ENCODE data around the gene TTC7B.

The TTC7B gene

DNA sequence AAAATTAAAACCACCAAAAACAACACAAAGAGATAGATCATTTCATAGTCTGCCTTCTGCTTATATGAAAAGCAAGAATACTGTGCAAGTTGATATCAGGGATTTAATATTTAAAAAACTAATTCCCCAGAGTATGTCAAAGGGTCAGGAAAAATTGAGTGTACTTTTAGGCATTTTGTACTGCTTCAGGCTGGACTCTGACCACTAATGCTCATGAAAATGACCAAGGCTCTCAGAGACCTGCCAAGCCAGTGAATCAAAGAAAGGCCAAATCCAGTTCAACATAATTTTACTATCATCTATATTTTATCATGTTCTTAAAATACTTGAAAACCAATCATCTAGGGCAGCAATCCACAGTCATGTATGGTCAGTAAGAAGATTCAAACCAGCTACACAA, 66.0 kb downstream of the TTC7B start:
- H3K27ac ChIP-seq (ENCODE audit: low read depth, low read length), result no peak overlapping the region
- H3K79me2 ChIP-seq (ENCODE audit: insufficient read depth, low read length), result no peaks in the 10 kb centered on the region
- H4K20me1 ChIP-seq (ENCODE audit: low read depth, low read length), result no peaks in the 10 kb centered on the region
- H2AFZ ChIP-seq (ENCODE audit: low read depth, low read length, severe bottlenecking), result no peak overlapping the region
- no peak overlapping the region for H3K4me2 ChIP-seq (ENCODE audit: low read depth, low read length, poor library complexity, severe bottlenecking)
- H3K4me3 ChIP-seq (ENCODE audit: insufficient read depth, low read length, poor library complexity, severe bottlenecking), result no peak overlapping the region
- no peak overlapping the region for H3K9ac ChIP-seq (ENCODE audit: low read length)
- H3K36me3 ChIP-seq (ENCODE audit: low read length), result no peaks in the 10 kb centered on the region
- H3K9me3 ChIP-seq (ENCODE audit: insufficient read depth, low read length), result no peaks in the 10 kb centered on the region
- no peaks in the 10 kb centered on the region for H3F3A ChIP-seq (ENCODE audit: insufficient read depth)
- no peaks in the 10 kb centered on the region for H3K9me2 ChIP-seq (replicated peaks; ENCODE audit: insufficient read depth, low read length)
- TF ChIP-seq, protein P1, sequence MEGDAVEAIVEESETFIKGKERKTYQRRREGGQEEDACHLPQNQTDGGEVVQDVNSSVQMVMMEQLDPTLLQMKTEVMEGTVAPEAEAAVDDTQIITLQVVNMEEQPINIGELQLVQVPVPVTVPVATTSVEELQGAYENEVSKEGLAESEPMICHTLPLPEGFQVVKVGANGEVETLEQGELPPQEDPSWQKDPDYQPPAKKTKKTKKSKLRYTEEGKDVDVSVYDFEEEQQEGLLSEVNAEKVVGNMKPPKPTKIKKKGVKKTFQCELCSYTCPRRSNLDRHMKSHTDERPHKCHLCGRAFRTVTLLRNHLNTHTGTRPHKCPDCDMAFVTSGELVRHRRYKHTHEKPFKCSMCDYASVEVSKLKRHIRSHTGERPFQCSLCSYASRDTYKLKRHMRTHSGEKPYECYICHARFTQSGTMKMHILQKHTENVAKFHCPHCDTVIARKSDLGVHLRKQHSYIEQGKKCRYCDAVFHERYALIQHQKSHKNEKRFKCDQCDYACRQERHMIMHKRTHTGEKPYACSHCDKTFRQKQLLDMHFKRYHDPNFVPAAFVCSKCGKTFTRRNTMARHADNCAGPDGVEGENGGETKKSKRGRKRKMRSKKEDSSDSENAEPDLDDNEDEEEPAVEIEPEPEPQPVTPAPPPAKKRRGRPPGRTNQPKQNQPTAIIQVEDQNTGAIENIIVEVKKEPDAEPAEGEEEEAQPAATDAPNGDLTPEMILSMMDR (IDR thresholded peaks at IDR 0.05; ENCODE audit: insufficient read depth, low read length, poor library complexity, severe bottlenecking), result no peak
- no peak for TF ChIP-seq EZH2phosphoT487 (conservative IDR thresholded peaks at IDR 0.05; ENCODE audit: low read length)
- H3K27me3 ChIP-seq (ENCODE audit: low read length), result no peaks in the 10 kb centered on the region

DNA sequence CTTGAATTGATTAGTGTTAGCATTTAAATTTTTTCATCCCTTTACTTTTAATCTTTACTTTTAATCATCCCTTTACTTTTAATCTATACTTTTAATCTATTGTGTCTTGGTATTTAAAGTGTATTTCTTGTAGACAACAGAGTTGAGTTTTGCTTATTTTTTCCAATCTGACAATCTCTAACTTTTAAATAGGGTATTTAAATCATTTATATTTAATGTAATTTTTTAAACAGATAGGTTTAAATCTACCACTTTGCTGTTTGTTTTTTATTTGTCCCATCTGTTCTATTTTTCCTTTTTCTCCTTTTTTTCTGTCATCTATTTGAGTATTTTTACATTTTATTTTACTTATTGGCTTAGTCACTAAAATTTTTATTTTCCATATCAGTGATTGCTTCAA, 68.3 kb downstream of the TTC7B start:
- TF ChIP-seq EZH2phosphoT487 (conservative IDR thresholded peaks at IDR 0.05; ENCODE audit: low read length), result no peak
- TF ChIP-seq, protein P1 (IDR thresholded peaks at IDR 0.05; ENCODE audit: insufficient read depth, low read length, poor library complexity, severe bottlenecking), result no peak
- Histone ChIP-seq H3K4me3 (ENCODE audit: insufficient read depth, low read length, poor library complexity, severe bottlenecking) (no peak overlapping the region), H3K27ac (ENCODE audit: low read depth, low read length) (no peak overlapping the region), H3K4me2 (ENCODE audit: low read depth, low read length, poor library complexity, severe bottlenecking) (no peak overlapping the region), H3K9ac (ENCODE audit: low read length) (no peak overlapping the region), H3K27me3 (ENCODE audit: low read length) (no peaks in the 10 kb centered on the region), H2AFZ (ENCODE audit: low read depth, low read length, severe bottlenecking) (no peak overlapping the region), H3K9me2 (replicated peaks; ENCODE audit: insufficient read depth, low read length) (no peaks in the 10 kb centered on the region), H3F3A (ENCODE audit: insufficient read depth) (no peaks in the 10 kb centered on the region), H3K79me2 (ENCODE audit: insufficient read depth, low read length) (no peaks in the 10 kb centered on the region), H4K20me1 (ENCODE audit: low read depth, low read length) (no peaks in the 10 kb centered on the region), H3K36me3 (ENCODE audit: low read length) (no peaks in the 10 kb centered on the region), H3K9me3 (ENCODE audit: insufficient read depth, low read length) (no peaks in the 10 kb centered on the region)

DNA sequence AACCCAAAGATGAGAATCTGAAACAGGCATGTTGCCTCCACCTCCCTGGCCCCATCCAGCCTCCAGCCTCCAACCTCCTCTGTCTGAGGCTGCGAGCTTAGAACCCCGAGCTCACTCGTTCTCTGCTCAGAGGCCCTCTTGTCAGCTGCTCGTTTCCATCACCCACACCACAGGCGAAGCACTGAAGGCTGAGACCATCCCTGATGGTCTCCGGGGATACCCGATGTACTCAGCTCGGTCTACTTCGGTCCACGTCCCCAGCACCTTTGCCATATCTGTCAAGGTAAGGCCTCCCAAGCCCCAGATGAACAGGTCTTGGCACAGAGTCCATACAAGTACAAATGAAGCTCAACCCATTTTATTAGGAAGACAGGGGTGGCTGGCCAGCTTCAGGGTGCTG, 72.4 kb downstream of the TTC7B start:
- Histone ChIP-seq H3K36me3 (ENCODE audit: low read length) (no peaks in the 10 kb centered on the region), H3K79me2 (ENCODE audit: insufficient read depth, low read length) (no peaks in the 10 kb centered on the region), H2AFZ (ENCODE audit: low read depth, low read length, severe bottlenecking) (no peak overlapping the region), H4K20me1 (ENCODE audit: low read depth, low read length) (no peaks in the 10 kb centered on the region), H3K4me2 (ENCODE audit: low read depth, low read length, poor library complexity, severe bottlenecking) (no peak overlapping the region), H3K27me3 (ENCODE audit: low read length) (no peaks in the 10 kb centered on the region), H3K9me2 (replicated peaks; ENCODE audit: insufficient read depth, low read length) (no peaks in the 10 kb centered on the region), H3K4me3 (ENCODE audit: insufficient read depth, low read length, poor library complexity, severe bottlenecking) (no peak overlapping the region), H3K9ac (ENCODE audit: low read length) (no peak overlapping the region), H3K27ac (ENCODE audit: low read depth, low read length) (no peak overlapping the region), H3F3A (ENCODE audit: insufficient read depth) (no peaks in the 10 kb centered on the region), H3K9me3 (ENCODE audit: insufficient read depth, low read length) (no peaks in the 10 kb centered on the region)
- TF ChIP-seq, protein P1 (IDR thresholded peaks at IDR 0.05; ENCODE audit: insufficient read depth, low read length, poor library complexity, severe bottlenecking), result no peak
- TF ChIP-seq EZH2phosphoT487 (conservative IDR thresholded peaks at IDR 0.05; ENCODE audit: low read length), result no peak

Data from SU-DHL-6 (cell line).